ENCODE results near the gene FAM25A.
"Not testable (repeated sequence)": the region's sequence is repeated elsewhere in the genome, so short reads cannot be mapped to it uniquely, and the experiment has no call there.

FAM25A gene

GRCh38 chr10:86992929-86993328, 27.2 kb upstream of the FAM25A start:
- CTCF ChIA-PET: no interaction called here
- POLR2A ChIA-PET (ENCODE audit: low non-redundant PET): no interaction called here
- no peak overlapping the region for H3K27ac ChIP-seq
- TF ChIP-seq CTCF (conservative IDR thresholded peaks at IDR 0.05; ENCODE audit: low read depth): no peak
- DNase-seq (ENCODE audit: low spot score): no peak

GRCh38 chr10:86999802-87000403, 20.2 kb upstream of the FAM25A start:
- H3K27ac ChIP-seq; DNase-seq (ENCODE audit: low spot score); POLR2A ChIA-PET (ENCODE audit: low non-redundant PET): not testable (repeated sequence)
- CTCF ChIA-PET: interaction anchor here (0.6 kb wide), 1 partner anchor 166 kb away, joined by 4 read pairs; no protein-coding TSS in a partner anchor

- ChIA-PET CTCF (interaction anchor here (0.6 kb wide), 1 partner anchor 166 kb away, joined by 4 read pairs; no protein-coding TSS in a partner anchor), POLR2A (ENCODE audit: low non-redundant PET) (no interaction called here)
- DNase-seq (ENCODE audit: low spot score): no peak
- TF ChIP-seq CTCF (conservative IDR thresholded peaks at IDR 0.05; ENCODE audit: low read depth): no peak
- H3K27ac ChIP-seq: no peak overlapping the region
These were observed 19.6 kb upstream of the FAM25A start for GRCh38 chr10:87000491-87000890.

GRCh38 chr10:87007124-87007523, 13.0 kb upstream of the FAM25A start:
- CTCF ChIA-PET; DNase-seq (ENCODE audit: low spot score); POLR2A ChIA-PET (ENCODE audit: low non-redundant PET); H3K27ac ChIP-seq: not testable (repeated sequence)

GRCh38 chr10:87007674-87008073, 12.4 kb upstream of the FAM25A start:
- CTCF ChIA-PET; DNase-seq (ENCODE audit: low spot score); POLR2A ChIA-PET (ENCODE audit: low non-redundant PET); H3K27ac ChIP-seq: not testable (repeated sequence)

GRCh38 chr10:87008303-87008702, 11.8 kb upstream of the FAM25A start:
- CTCF ChIA-PET: interaction anchor here (0.7 kb wide), 1 partner anchor 43 kb away, joined by 4 read pairs; no protein-coding TSS in a partner anchor

GRCh38 chr10:87009134-87009696, 10.9 kb upstream of the FAM25A start:
- H3K27ac ChIP-seq; DNase-seq (ENCODE audit: low spot score); POLR2A ChIA-PET (ENCODE audit: low non-redundant PET): not testable (repeated sequence)
- CTCF ChIA-PET: interaction anchor here (0.7 kb wide), 1 partner anchor 44 kb away, joined by 4 read pairs; no protein-coding TSS in a partner anchor

More at GRCh38 chr10:87008303-87008702, 11.8 kb upstream of the FAM25A start:
- POLR2A ChIA-PET (ENCODE audit: low non-redundant PET); H3K27ac ChIP-seq: not testable (repeated sequence)
- DNase-seq (ENCODE audit: low spot score): peak; percentile 14

- CTCF ChIA-PET: not testable (repeated sequence)
These were observed 6.6 kb upstream of the FAM25A start for GRCh38 chr10:87013528-87013927.

GRCh38 chr10:87014986-87015716, 4.9 kb upstream of the FAM25A start:
- CTCF ChIA-PET: interaction anchor here (0.7 kb wide), 1 partner anchor 499 kb away, joined by 3 read pairs; no protein-coding TSS in a partner anchor
- DNase-seq (ENCODE audit: low spot score); H3K27ac ChIP-seq; POLR2A ChIA-PET (ENCODE audit: low non-redundant PET): not testable (repeated sequence)

More at GRCh38 chr10:87013528-87013927, 6.6 kb upstream of the FAM25A start:
- DNase-seq (ENCODE audit: low spot score); POLR2A ChIA-PET (ENCODE audit: low non-redundant PET); H3K27ac ChIP-seq: not testable (repeated sequence)

- CTCF ChIA-PET; H3K27ac ChIP-seq; POLR2A ChIA-PET (ENCODE audit: low non-redundant PET); DNase-seq (ENCODE audit: low spot score): not testable (repeated sequence)
These were observed 2.0 kb upstream of the FAM25A start for GRCh38 chr10:87018127-87018526.

GRCh38 chr10:87019066-87019465, 1.0 kb upstream of the FAM25A start:
- POLR2A ChIA-PET (ENCODE audit: low non-redundant PET); H3K27ac ChIP-seq; DNase-seq (ENCODE audit: low spot score); CTCF ChIA-PET: not testable (repeated sequence)

- CTCF ChIA-PET; DNase-seq (ENCODE audit: low spot score); H3K27ac ChIP-seq; POLR2A ChIA-PET (ENCODE audit: low non-redundant PET): not testable (repeated sequence)
These were observed 590 bp upstream of the FAM25A start for GRCh38 chr10:87019504-87019903.

- H3K27ac ChIP-seq; DNase-seq (ENCODE audit: low spot score); POLR2A ChIA-PET (ENCODE audit: low non-redundant PET); CTCF ChIA-PET: not testable (repeated sequence)
These were observed 5.3 kb downstream of the FAM25A start for GRCh38 chr10:87025285-87025958.

- POLR2A ChIA-PET (ENCODE audit: low non-redundant PET); H3K27ac ChIP-seq; CTCF ChIA-PET; DNase-seq (ENCODE audit: low spot score): not testable (repeated sequence)
These were observed 6.8 kb downstream of the FAM25A start for GRCh38 chr10:87026747-87027508.

Data from RWPE1 (cell line).